Progenitor cell of endocrine pancreas (in vitro differentiated cells): Measurements from ENCODE around the gene SIAH3. TPM values are rescaled to one million over a fixed set of nuclear protein-coding genes. Genes with fewer than 3 reads are reported as not detected.
"Not testable (repeated sequence)": the region's sequence is repeated elsewhere in the genome, so short reads cannot be mapped to it uniquely, and the experiment has no call there.

Experiments
- DNase-seq: peaks from one replicate; pipeline ENCODE4 v3.0.0; 2021; ENCODE audit warnings: low spot score; ENCODE audit not compliant: unreplicated experiment
- H3K27ac Mint-ChIP-seq: 2 replicates; pipeline ENCODE4 v1.8.0; 2021; ENCODE audit warnings: mild to moderate bottlenecking, moderate library complexity, mixed read lengths
- H3K27me3 Mint-ChIP-seq: 2 replicates; pipeline ENCODE4 v1.8.0; 2021; ENCODE audit warnings: mixed read lengths
- H3K36me3 Mint-ChIP-seq: 2 replicates; pipeline ENCODE4 v1.8.0; 2022; ENCODE audit warnings: mixed read lengths; ENCODE audit not compliant: insufficient read depth
- H3K4me1 Mint-ChIP-seq: 2 replicates; pipeline ENCODE4 v1.8.0; 2021; ENCODE audit warnings: low read depth, mixed read lengths
- H3K4me3 Mint-ChIP-seq: 2 replicates; pipeline ENCODE4 v1.8.0; 2021; ENCODE audit warnings: low read depth, mild to moderate bottlenecking, moderate library complexity, mixed read lengths
- H3K9me3 Mint-ChIP-seq: 2 replicates; pipeline ENCODE4 v1.8.0; 2021; ENCODE audit warnings: low read depth, mixed read lengths
- total RNA-seq: library from RNA; stranded (reverse); gene quantifications from 2 replicates; pipeline ENCODE4 v1.2.1, GENCODE V29; 2021
- TF ChIP-seq, protein P1 (sequence below): fragments of 200-600 bp; sonication (generic); IDR thresholded peaks from one replicate; pipeline ENCODE4 v1.5.0; 2021; ENCODE audit warnings: antibody characterized with exemption, mild to moderate bottlenecking; ENCODE audit not compliant: unreplicated experiment

SIAH3 gene
- total RNA-seq, 1 donor from 2014 or later, result not detected

DNA sequence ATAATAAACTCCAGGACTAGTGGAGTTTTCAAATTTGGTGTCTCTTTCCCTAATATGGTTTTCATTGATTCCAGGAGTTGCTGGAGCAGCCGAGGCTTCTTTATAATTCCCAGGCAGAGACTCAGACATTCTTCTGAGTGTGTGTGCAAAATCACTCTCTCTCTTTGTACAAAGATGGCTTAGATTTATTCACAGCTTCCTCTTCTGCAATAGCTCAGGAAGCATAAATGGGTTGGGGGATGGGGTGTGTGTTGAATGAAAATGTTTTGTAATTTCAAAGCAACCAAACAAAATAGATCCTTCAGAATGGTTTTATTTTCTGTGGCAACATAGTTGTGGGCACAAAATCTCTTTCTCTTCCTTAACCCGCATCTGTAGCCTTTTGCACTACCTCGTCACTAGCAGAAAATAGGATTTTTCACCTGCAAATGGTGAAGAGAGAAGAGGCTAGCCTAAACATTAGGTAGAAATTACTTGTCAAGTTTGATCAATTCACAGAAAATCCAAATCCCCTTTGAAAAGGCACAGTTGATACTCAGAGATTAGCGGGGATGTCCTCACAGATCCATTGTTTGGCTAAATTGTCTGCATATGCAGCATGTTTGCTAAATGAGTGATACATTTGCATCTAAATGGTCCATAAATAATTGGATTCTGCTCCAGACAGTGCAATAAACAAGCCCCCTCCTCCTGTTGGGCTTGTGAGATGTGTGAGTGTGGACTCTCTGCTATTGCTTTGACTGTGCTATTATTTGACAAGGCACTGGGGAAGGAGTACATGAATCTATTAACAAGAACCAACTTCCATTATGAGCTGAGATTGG lies 82.7 kb downstream of the SIAH3 start:
- H3K4me3 Mint-ChIP-seq, result no peak overlapping the region
- TF ChIP-seq, protein P1, sequence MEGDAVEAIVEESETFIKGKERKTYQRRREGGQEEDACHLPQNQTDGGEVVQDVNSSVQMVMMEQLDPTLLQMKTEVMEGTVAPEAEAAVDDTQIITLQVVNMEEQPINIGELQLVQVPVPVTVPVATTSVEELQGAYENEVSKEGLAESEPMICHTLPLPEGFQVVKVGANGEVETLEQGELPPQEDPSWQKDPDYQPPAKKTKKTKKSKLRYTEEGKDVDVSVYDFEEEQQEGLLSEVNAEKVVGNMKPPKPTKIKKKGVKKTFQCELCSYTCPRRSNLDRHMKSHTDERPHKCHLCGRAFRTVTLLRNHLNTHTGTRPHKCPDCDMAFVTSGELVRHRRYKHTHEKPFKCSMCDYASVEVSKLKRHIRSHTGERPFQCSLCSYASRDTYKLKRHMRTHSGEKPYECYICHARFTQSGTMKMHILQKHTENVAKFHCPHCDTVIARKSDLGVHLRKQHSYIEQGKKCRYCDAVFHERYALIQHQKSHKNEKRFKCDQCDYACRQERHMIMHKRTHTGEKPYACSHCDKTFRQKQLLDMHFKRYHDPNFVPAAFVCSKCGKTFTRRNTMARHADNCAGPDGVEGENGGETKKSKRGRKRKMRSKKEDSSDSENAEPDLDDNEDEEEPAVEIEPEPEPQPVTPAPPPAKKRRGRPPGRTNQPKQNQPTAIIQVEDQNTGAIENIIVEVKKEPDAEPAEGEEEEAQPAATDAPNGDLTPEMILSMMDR, result no peak
- H3K36me3 Mint-ChIP-seq, result peaks cover 2% of the 10 kb centered on the region
- no peak overlapping the region for H3K27ac Mint-ChIP-seq
- peaks cover 4% of the 10 kb centered on the region for H3K9me3 Mint-ChIP-seq
- H3K4me1 Mint-ChIP-seq, result peaks cover 7% of the 10 kb centered on the region
- no peak for DNase-seq
- H3K27me3 Mint-ChIP-seq, result peaks cover 11% of the 10 kb centered on the region

DNA sequence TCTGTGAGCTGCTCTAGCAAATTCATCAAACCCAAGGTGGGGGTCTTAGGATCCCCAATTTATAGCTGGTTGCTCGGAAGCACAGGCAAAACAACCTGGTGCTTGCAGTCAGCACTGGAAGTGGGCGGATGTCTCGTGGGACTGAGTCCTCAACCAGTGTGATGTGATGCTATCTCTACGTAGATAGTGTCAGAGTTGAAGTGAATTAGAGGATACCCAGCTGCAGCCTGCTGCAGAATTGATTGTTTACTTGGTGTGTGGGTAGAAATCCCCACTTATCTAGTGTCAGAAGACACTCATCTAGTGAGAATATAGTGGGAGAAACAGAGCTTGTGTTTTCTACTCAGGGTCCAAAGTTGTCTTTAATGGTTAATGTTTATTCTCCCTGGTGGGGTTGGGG lies 86.1 kb downstream of the SIAH3 start:
- Mint-ChIP-seq H3K27me3 (peaks cover 17% of the 10 kb centered on the region), H3K4me3 (no peak overlapping the region), H3K27ac (no peak overlapping the region), H3K9me3 (no peaks in the 10 kb centered on the region), H3K4me1 (peaks cover 10% of the 10 kb centered on the region), H3K36me3 (no peaks in the 10 kb centered on the region)
- TF ChIP-seq, protein P1, result no peak
- DNase-seq, result no peak

DNA sequence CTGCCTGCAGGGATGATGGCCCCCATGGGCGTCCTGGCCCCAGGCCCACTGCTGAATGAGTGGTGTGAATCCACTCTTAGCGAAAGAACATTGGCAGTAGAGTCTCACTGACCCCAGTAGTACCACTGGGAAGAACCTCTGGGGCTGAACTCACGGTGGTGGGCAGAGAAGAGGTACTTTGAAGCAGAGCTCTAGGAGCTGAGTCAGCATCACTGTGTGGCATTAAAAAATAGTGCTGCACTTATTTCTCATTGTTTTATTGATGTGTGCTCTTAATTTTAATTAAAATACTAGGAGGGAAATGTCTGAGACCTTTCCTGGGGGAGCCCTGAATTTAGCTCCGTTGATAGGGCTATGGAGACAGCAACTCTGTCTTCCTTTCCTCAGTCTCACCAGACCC lies 88.1 kb downstream of the SIAH3 start:
- TF ChIP-seq, protein P1, result no peak
- no peak for DNase-seq
- H3K27me3 Mint-ChIP-seq, result peaks cover 15% of the 10 kb centered on the region
- peaks cover 2% of the 10 kb centered on the region for H3K36me3 Mint-ChIP-seq
- H3K4me3 Mint-ChIP-seq, result no peak overlapping the region
- H3K27ac Mint-ChIP-seq, result no peak overlapping the region
- H3K4me1 Mint-ChIP-seq, result peaks cover 7% of the 10 kb centered on the region
- no peaks in the 10 kb centered on the region for H3K9me3 Mint-ChIP-seq

DNA sequence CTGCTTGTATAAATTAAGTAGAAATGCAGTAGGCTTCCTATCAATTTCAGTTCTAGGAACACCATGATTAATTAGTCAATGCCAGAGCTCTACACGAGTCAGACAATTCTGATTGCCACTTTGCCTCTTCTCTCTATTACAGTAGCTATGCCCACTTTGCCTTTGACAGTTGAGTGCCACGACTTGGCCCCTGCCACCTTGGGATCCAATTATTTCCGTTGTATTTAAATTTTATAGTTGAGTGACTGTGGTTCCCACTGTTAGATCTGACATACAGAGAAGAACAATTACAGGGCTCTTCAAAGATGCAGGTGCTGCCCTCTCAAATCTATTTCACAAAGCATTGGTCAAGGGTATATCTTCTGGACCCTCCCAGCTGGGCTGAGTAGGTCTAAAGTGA lies 94.0 kb downstream of the SIAH3 start:
- H3K9me3 Mint-ChIP-seq, H3K4me3 Mint-ChIP-seq, DNase-seq, H3K27me3 Mint-ChIP-seq, H3K27ac Mint-ChIP-seq, H3K4me1 Mint-ChIP-seq, H3K36me3 Mint-ChIP-seq: not testable (repeated sequence)

DNA sequence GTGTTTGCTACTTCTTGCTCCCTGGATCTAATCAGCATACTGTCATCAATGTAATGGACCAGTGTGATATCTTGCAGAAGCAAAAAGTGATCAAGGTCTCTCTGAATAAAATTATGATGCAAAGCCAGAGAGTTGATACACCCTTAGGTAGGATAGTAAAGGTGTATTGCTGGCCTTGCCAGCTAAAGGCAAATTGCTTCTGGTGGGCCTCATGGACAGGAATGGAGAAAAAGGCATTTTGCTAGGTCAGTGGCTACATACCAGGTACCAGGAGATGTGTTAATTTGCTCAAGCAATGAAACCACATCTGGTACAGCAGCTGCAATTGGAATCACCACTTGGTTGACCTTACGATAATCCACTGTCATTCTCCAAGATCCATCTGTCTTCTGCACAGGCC lies 95.1 kb downstream of the SIAH3 start:
- H3K4me1 Mint-ChIP-seq, H3K9me3 Mint-ChIP-seq, H3K27ac Mint-ChIP-seq, DNase-seq, H3K36me3 Mint-ChIP-seq, H3K27me3 Mint-ChIP-seq, H3K4me3 Mint-ChIP-seq: not testable (repeated sequence)

DNA sequence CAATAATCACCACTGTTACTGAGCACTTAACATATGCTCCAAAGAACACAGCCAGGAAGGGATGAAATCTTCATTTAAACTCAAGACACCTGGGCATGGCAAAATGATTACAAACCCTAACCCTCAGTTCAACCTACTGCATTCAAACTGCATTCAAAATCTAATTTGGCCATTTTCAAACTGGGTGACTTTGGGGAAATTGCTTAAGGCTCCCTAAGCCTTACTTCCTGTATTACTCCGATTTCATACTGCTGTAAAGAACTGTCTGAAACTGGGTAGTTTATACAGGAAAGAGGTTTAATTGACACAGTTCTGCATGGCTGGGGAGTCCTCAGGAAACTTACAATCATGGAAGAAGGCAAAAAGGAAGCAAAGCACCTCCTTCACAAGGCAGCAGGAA lies 99.0 kb downstream of the SIAH3 start:
- peaks cover 2% of the 10 kb centered on the region for H3K4me1 Mint-ChIP-seq
- TF ChIP-seq, protein P1, result no peak
- H3K4me3 Mint-ChIP-seq, result no peak overlapping the region
- peaks cover 13% of the 10 kb centered on the region for H3K27me3 Mint-ChIP-seq
- H3K27ac Mint-ChIP-seq, result no peak overlapping the region
- no peak for DNase-seq
- peaks cover under 1% of the 10 kb centered on the region for H3K9me3 Mint-ChIP-seq
- no peaks in the 10 kb centered on the region for H3K36me3 Mint-ChIP-seq
